Measurements from ENCODE around the gene ADSS1. TPM values are rescaled to one million over a fixed set of nuclear protein-coding genes. Genes with fewer than 3 reads are reported as not detected.

The ADSS1 gene
- total RNA-seq, 1 experiment from 2014 or later, result 2.1 TPM

GRCh38 chr14:104768437-104769323 is 44.7 kb downstream of the ADSS1 start:
- DNase-seq (ENCODE audit: low spot score), result peak; percentile 80

GRCh38 chr14:104769324-104770071 is 45.5 kb downstream of the ADSS1 start:
- no peak for DNase-seq (ENCODE audit: low spot score)

GRCh38 chr14:104770072-104770579 is 46.1 kb downstream of the ADSS1 start:
- no peak for DNase-seq (ENCODE audit: low spot score)

GRCh38 chr14:104770851-104771272 is 46.8 kb downstream of the ADSS1 start:
- DNase-seq (ENCODE audit: low spot score), result peak; percentile 9

GRCh38 chr14:104771374-104771773 is 47.3 kb downstream of the ADSS1 start:
- no peak for DNase-seq (ENCODE audit: low spot score)

- no peak for DNase-seq (ENCODE audit: low spot score)
Measured at GRCh38 chr14:104771918-104772706, 48.1 kb downstream of the ADSS1 start.

- DNase-seq (ENCODE audit: low spot score), result no peak
Measured at GRCh38 chr14:104772707-104773504, 48.9 kb downstream of the ADSS1 start.

GRCh38 chr14:104773505-104774452 is 49.8 kb downstream of the ADSS1 start:
- DNase-seq (ENCODE audit: low spot score), result no peak

- no peak for DNase-seq (ENCODE audit: low spot score)
Measured at GRCh38 chr14:104774453-104775072, 50.5 kb downstream of the ADSS1 start.

- no peak for DNase-seq (ENCODE audit: low spot score)
Measured at GRCh38 chr14:104775073-104775489, 51.1 kb downstream of the ADSS1 start.

GRCh38 chr14:104776481-104776880 is 52.5 kb downstream of the ADSS1 start:
- no peak for DNase-seq (ENCODE audit: low spot score)

GRCh38 chr14:104776961-104777807 is 53.2 kb downstream of the ADSS1 start:
- no peak for DNase-seq (ENCODE audit: low spot score)

- DNase-seq (ENCODE audit: low spot score), result no peak
Measured at GRCh38 chr14:104777808-104778249, 53.8 kb downstream of the ADSS1 start.

- no peak for DNase-seq (ENCODE audit: low spot score)
Measured at GRCh38 chr14:104778694-104779331, 54.8 kb downstream of the ADSS1 start.

GRCh38 chr14:104779776-104780512 is 55.9 kb downstream of the ADSS1 start:
- no peak for DNase-seq (ENCODE audit: low spot score)

GRCh38 chr14:104780513-104781030 is 56.5 kb downstream of the ADSS1 start:
- no peak for DNase-seq (ENCODE audit: low spot score)
